GM23338 (cell line): ENCODE results near the gene LANCL3. TPM values are rescaled to one million over a fixed set of nuclear protein-coding genes. Genes with fewer than 3 reads are reported as not detected.

Experiments used
- ATAC-seq: fragments of 200-7000 bp; cut with Tn5 transposase; 3 replicates; pipeline ENCODE4 v1.9.1; 2020
- DNase-seq: peaks from one replicate; pipeline ENCODE4 v3.0.0-alpha.2; 2015; ENCODE audit warnings: low spot score
- H2AFZ ChIP-seq: fragments of 200-600 bp; sonication (generic); 2 replicates; pipeline ENCODE4 v1.8.0; 2016; ENCODE audit warnings: antibody characterized with exemption, mild to moderate bottlenecking, moderate library complexity
- H3F3A ChIP-seq: fragments of 200-600 bp; sonication (generic); replicated peaks from 2 replicates; pipeline ENCODE4 v1.8.0; 2017; ENCODE audit warnings: antibody characterized with exemption, mixed run types, low read depth
- H3K27ac ChIP-seq: fragments of 200-600 bp; sonication (generic); 2 replicates; pipeline ENCODE4 v1.6.1; 2016; ENCODE audit warnings: low read depth
- H3K27me3 ChIP-seq: fragments of 200-600 bp; sonication (generic); 2 replicates; pipeline ENCODE4 v1.8.0; 2016; ENCODE audit warnings: mild to moderate bottlenecking, mixed run types, moderate library complexity; ENCODE audit not compliant: insufficient read depth
- H3K36me3 ChIP-seq: fragments of 200-600 bp; sonication (generic); 2 replicates; pipeline ENCODE4 v1.8.0; 2016; ENCODE audit warnings: mild to moderate bottlenecking; ENCODE audit not compliant: insufficient read depth
- H3K4me1 ChIP-seq: fragments of 200-600 bp; sonication (generic); 2 replicates; pipeline ENCODE4 v1.8.0; 2016; ENCODE audit warnings: mild to moderate bottlenecking, moderate library complexity; ENCODE audit not compliant: insufficient read depth
- H3K4me2 ChIP-seq: fragments of 200-600 bp; sonication (generic); 2 replicates; pipeline ENCODE4 v1.7.1; 2017; ENCODE audit warnings: mixed run types
- H3K4me3 ChIP-seq: fragments of 200-600 bp; sonication (generic); 2 replicates; pipeline ENCODE4 v1.6.1; 2016; ENCODE audit warnings: mixed run types
- H3K79me2 ChIP-seq: fragments of 200-600 bp; sonication (generic); replicated peaks from 2 replicates; pipeline ENCODE4 v1.8.0; 2017; ENCODE audit warnings: mild to moderate bottlenecking; ENCODE audit not compliant: insufficient read depth
- H3K9me2 ChIP-seq: fragments of 200-600 bp; sonication (generic); 2 replicates; pipeline ENCODE4 v1.8.0; 2017; ENCODE audit not compliant: insufficient read depth
- H4K20me1 ChIP-seq: fragments of 200-600 bp; sonication (generic); replicated peaks from 2 replicates; pipeline ENCODE4 v1.8.0; 2017; ENCODE audit warnings: mild to moderate bottlenecking; ENCODE audit not compliant: insufficient read depth
- H3K27ac Mint-ChIP-seq: 2 replicates; pipeline ENCODE4 v1.8.0; 2020; ENCODE audit warnings: inconsistent platforms, mild to moderate bottlenecking, moderate library complexity, mixed read lengths
- H3K27me3 Mint-ChIP-seq: 3 replicates; pipeline ENCODE4 v1.8.0; 2022; ENCODE audit warnings: low read depth, mild to moderate bottlenecking, moderate library complexity, mixed read lengths, inconsistent platforms; ENCODE audit not compliant: insufficient read depth, poor library complexity
- H3K36me3 Mint-ChIP-seq: 3 replicates; pipeline ENCODE4 v1.8.0; 2021; ENCODE audit warnings: low read depth, mild to moderate bottlenecking, inconsistent platforms, moderate library complexity, mixed read lengths
- H3K4me1 Mint-ChIP-seq: 3 replicates; pipeline ENCODE4 v1.8.0; 2020; ENCODE audit warnings: mild to moderate bottlenecking, inconsistent platforms, mixed read lengths
- H3K4me3 Mint-ChIP-seq: 3 replicates; pipeline ENCODE4 v1.8.0; 2021; ENCODE audit warnings: moderate library complexity, mild to moderate bottlenecking, inconsistent platforms, mixed read lengths
- H3K9me3 Mint-ChIP-seq: 3 replicates; pipeline ENCODE4 v1.8.0; 2020; ENCODE audit warnings: moderate library complexity, mild to moderate bottlenecking, inconsistent platforms, mixed read lengths
- CREB1 ChIP-seq: fragments of 250-450 bp; sonication (Bioruptor Pico); IDR thresholded peaks from 2 replicates; pipeline ENCODE4 v1.5.0; 2020; ENCODE audit warnings: low read depth, mild to moderate bottlenecking, moderate library complexity
- EZH2 ChIP-seq: fragments of 200-600 bp; sonication (generic); IDR thresholded peaks from one replicate; pipeline ENCODE4 v1.8.0; 2017; ENCODE audit warnings: antibody characterized with exemption, mild to moderate bottlenecking, low read depth; ENCODE audit not compliant: unreplicated experiment
- EZH2phosphoT487 ChIP-seq: fragments of 200-600 bp; sonication (generic); IDR thresholded peaks from one replicate; pipeline ENCODE4 v1.8.1; 2018; ENCODE audit warnings: antibody characterized with exemption; ENCODE audit not compliant: unreplicated experiment
- JUNB ChIP-seq: IDR thresholded peaks from one replicate; pipeline ENCODE4 v1.6.1; 2016; ENCODE audit warnings: antibody characterized with exemption; ENCODE audit not compliant: unreplicated experiment
- NANOG ChIP-seq: IDR thresholded peaks from 2 replicates; pipeline ENCODE4 v1.6.1; 2016; ENCODE audit warnings: antibody characterized with exemption, borderline replicate concordance
- STAT1 ChIP-seq: IDR thresholded peaks from one replicate; pipeline ENCODE4 v1.6.1; 2016; ENCODE audit warnings: antibody characterized with exemption; ENCODE audit not compliant: unreplicated experiment
- ZNF114 ChIP-seq: fragments of 250-450 bp; sonication (Bioruptor Pico); IDR thresholded peaks from 2 replicates; pipeline ENCODE4 v1.5.0; 2020; ENCODE audit warnings: mild to moderate bottlenecking, moderate library complexity
- polyA plus RNA-seq: library from polyadenylated mRNA; unstranded; fragments of >200 nt; fragmentation: Nextera tagmentation; extraction: Ambion mirVana; gene quantifications from 2 replicates; pipeline ENCODE4 v1.2.1, GENCODE V29; 2016
- total RNA-seq: library from RNA; depleted of rRNA; stranded (reverse); fragments of >200 nt; shearing (Covaris generic); gene quantifications from 2 replicates; pipeline ENCODE4 v1.2.3, GENCODE V29; 2014
- TF ChIP-seq, protein P1 (sequence below), 2 experiments: fragments of 200-600 bp in 1 of 2; sonication (generic) in 1 of 2; conservative IDR thresholded peaks; 2 replicates each; pipeline versions ENCODE4 v1.5.1 to v1.6.1; 2016 to 2017; ENCODE audit warnings: antibody characterized with exemption in 2 of 2, low read depth in 2 of 2, mild to moderate bottlenecking in 2 of 2, moderate library complexity in 1 of 2
- TF ChIP-seq, protein P2 (sequence below): IDR thresholded peaks from one replicate; pipeline ENCODE4 v1.6.1; 2018; ENCODE audit warnings: antibody characterized with exemption; ENCODE audit not compliant: unreplicated experiment
- TF ChIP-seq, protein P3 (sequence below): fragments of 250-450 bp; sonication (Bioruptor Pico); IDR thresholded peaks from 2 replicates; pipeline ENCODE4 v1.5.0; 2020; ENCODE audit warnings: mild to moderate bottlenecking, moderate library complexity

LANCL3 gene
- total and polyA plus RNA-seq, 2 experiments from 2014 or later: 0.11 to 1.8 TPM

DNA sequence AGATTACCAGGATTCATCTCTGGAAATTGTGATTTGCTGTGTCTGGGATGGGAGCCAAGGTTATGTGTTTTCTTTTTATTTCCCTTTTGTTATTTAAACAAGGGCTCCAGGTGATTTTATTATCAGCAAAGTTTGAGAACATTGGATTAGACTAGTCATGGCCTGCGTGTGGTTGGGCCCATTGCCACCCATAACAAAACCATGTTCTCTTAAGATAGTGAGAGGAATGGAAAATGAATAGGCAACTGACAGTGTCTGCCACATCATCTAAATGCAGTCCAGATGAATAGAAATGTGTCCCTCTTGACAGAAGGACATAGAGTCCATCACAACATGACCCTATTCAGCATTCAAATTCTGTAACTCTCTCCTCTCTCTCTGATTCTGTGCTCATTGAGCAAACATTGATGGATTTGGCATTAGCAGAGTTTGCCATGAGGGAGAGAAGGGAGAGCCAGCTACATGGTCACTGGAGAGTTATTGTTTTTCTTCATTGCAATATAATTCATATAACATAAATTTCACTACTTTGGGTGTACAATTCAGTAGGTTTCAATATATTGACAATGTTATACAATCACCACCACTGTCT, 125.8 kb downstream of the LANCL3 start:
- Mint-ChIP-seq H3K4me1 (peaks cover 7% of the 10 kb centered on the region; the same call in 1 of the 3 replicates), H3K9me3 (no peaks in the 10 kb centered on the region), H3K27me3 (no peaks in the 10 kb centered on the region), H3K27ac (no peak overlapping the region), H3K36me3 (no peaks in the 10 kb centered on the region), H3K4me3 (no peak overlapping the region)
- no peak for ATAC-seq
- no peak overlapping the region for H3K4me2 ChIP-seq
- no peaks in the 10 kb centered on the region for H3K9me2 ChIP-seq
- no peaks in the 10 kb centered on the region for H3K79me2 ChIP-seq
- H3K4me1 ChIP-seq: no peaks in the 10 kb centered on the region
- H3K27me3 ChIP-seq: no peaks in the 10 kb centered on the region
- DNase-seq: no peak
- H3K4me3 ChIP-seq: no peak overlapping the region
- no peak overlapping the region for H3K27ac ChIP-seq
- TF ChIP-seq EZH2phosphoT487 (no peak), EZH2 (no peak), NANOG (no peak), STAT1 (no peak), ZNF114 (no peak), JUNB (no peak), CREB1 (CRISPR knock-in tag) (no peak)
- TF ChIP-seq, protein P1, sequence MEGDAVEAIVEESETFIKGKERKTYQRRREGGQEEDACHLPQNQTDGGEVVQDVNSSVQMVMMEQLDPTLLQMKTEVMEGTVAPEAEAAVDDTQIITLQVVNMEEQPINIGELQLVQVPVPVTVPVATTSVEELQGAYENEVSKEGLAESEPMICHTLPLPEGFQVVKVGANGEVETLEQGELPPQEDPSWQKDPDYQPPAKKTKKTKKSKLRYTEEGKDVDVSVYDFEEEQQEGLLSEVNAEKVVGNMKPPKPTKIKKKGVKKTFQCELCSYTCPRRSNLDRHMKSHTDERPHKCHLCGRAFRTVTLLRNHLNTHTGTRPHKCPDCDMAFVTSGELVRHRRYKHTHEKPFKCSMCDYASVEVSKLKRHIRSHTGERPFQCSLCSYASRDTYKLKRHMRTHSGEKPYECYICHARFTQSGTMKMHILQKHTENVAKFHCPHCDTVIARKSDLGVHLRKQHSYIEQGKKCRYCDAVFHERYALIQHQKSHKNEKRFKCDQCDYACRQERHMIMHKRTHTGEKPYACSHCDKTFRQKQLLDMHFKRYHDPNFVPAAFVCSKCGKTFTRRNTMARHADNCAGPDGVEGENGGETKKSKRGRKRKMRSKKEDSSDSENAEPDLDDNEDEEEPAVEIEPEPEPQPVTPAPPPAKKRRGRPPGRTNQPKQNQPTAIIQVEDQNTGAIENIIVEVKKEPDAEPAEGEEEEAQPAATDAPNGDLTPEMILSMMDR (conservative IDR thresholded peaks at IDR 0.05; ENCODE audit: low read depth in 2 of 2): no peak
- TF ChIP-seq, protein P2, sequence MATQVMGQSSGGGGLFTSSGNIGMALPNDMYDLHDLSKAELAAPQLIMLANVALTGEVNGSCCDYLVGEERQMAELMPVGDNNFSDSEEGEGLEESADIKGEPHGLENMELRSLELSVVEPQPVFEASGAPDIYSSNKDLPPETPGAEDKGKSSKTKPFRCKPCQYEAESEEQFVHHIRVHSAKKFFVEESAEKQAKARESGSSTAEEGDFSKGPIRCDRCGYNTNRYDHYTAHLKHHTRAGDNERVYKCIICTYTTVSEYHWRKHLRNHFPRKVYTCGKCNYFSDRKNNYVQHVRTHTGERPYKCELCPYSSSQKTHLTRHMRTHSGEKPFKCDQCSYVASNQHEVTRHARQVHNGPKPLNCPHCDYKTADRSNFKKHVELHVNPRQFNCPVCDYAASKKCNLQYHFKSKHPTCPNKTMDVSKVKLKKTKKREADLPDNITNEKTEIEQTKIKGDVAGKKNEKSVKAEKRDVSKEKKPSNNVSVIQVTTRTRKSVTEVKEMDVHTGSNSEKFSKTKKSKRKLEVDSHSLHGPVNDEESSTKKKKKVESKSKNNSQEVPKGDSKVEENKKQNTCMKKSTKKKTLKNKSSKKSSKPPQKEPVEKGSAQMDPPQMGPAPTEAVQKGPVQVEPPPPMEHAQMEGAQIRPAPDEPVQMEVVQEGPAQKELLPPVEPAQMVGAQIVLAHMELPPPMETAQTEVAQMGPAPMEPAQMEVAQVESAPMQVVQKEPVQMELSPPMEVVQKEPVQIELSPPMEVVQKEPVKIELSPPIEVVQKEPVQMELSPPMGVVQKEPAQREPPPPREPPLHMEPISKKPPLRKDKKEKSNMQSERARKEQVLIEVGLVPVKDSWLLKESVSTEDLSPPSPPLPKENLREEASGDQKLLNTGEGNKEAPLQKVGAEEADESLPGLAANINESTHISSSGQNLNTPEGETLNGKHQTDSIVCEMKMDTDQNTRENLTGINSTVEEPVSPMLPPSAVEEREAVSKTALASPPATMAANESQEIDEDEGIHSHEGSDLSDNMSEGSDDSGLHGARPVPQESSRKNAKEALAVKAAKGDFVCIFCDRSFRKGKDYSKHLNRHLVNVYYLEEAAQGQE: no peak
- TF ChIP-seq, protein P3, sequence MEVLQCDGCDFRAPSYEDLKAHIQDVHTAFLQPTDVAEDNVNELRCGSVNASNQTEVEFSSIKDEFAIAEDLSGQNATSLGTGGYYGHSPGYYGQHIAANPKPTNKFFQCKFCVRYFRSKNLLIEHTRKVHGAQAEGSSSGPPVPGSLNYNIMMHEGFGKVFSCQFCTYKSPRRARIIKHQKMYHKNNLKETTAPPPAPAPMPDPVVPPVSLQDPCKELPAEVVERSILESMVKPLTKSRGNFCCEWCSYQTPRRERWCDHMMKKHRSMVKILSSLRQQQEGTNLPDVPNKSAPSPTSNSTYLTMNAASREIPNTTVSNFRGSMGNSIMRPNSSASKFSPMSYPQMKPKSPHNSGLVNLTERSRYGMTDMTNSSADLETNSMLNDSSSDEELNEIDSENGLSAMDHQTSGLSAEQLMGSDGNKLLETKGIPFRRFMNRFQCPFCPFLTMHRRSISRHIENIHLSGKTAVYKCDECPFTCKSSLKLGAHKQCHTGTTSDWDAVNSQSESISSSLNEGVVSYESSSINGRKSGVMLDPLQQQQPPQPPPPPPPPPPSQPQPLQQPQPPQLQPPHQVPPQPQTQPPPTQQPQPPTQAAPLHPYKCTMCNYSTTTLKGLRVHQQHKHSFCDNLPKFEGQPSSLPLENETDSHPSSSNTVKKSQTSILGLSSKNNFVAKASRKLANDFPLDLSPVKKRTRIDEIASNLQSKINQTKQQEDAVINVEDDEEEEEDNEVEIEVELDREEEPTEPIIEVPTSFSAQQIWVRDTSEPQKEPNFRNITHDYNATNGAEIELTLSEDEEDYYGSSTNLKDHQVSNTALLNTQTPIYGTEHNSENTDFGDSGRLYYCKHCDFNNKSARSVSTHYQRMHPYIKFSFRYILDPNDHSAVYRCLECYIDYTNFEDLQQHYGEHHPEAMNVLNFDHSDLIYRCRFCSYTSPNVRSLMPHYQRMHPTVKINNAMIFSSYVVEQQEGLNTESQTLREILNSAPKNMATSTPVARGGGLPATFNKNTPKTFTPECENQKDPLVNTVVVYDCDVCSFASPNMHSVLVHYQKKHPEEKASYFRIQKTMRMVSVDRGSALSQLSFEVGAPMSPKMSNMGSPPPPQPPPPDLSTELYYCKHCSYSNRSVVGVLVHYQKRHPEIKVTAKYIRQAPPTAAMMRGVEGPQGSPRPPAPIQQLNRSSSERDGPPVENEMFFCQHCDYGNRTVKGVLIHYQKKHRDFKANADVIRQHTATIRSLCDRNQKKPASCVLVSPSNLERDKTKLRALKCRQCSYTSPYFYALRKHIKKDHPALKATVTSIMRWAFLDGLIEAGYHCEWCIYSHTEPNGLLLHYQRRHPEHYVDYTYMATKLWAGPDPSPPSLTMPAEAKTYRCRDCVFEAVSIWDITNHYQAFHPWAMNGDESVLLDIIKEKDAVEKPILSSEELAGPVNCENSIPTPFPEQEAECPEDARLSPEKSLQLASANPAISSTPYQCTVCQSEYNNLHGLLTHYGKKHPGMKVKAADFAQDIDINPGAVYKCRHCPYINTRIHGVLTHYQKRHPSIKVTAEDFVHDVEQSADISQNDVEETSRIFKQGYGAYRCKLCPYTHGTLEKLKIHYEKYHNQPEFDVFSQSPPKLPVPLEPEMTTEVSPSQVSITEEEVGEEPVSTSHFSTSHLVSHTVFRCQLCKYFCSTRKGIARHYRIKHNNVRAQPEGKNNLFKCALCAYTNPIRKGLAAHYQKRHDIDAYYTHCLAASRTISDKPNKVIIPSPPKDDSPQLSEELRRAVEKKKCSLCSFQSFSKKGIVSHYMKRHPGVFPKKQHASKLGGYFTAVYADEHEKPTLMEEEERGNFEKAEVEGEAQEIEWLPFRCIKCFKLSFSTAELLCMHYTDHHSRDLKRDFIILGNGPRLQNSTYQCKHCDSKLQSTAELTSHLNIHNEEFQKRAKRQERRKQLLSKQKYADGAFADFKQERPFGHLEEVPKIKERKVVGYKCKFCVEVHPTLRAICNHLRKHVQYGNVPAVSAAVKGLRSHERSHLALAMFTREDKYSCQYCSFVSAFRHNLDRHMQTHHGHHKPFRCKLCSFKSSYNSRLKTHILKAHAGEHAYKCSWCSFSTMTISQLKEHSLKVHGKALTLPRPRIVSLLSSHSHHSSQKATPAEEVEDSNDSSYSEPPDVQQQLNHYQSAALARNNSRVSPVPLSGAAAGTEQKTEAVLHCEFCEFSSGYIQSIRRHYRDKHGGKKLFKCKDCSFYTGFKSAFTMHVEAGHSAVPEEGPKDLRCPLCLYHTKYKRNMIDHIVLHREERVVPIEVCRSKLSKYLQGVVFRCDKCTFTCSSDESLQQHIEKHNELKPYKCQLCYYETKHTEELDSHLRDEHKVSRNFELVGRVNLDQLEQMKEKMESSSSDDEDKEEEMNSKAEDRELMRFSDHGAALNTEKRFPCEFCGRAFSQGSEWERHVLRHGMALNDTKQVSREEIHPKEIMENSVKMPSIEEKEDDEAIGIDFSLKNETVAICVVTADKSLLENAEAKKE (CRISPR knock-in tag): no peak
- no peaks in the 10 kb centered on the region for H4K20me1 ChIP-seq
- H3F3A ChIP-seq: no peaks in the 10 kb centered on the region
- H3K36me3 ChIP-seq: no peaks in the 10 kb centered on the region
- no peak overlapping the region for H2AFZ ChIP-seq
